HG03280 (cell line): Measurements from ENCODE around the gene RPL29.
"Not testable (repeated sequence)": the region's sequence is repeated elsewhere in the genome, so short reads cannot be mapped to it uniquely, and the experiment has no call there.

Experiments used
- ATAC-seq: cut with Tn5 transposase; IDR thresholded peaks from one replicate; pipeline ENCODE4 v1.9.1; 2021; ENCODE audit warnings: mild to moderate bottlenecking, moderate library complexity; ENCODE audit not compliant: unreplicated experiment

The RPL29 gene

DNA sequence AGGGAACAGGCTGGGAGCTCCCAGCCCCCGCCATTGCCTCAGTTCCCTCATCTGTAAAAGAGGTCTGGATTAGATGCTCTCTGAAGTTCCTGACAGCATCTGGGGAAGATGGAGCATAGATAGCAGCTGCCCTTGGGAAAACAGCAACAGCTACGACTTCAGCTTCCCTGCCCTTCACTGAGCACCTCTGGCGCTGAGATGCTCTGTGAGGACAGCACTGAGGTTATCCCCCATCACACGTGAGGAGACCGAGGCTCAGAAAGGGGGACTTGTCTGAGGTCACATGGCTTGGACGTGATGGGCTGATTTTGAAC, 11.1 kb upstream of the RPL29 start:
- no peak for ATAC-seq

- no peak for ATAC-seq
Measured at GRCh38 chr3:52006017-52006819, 10.5 kb upstream of the RPL29 start.

DNA sequence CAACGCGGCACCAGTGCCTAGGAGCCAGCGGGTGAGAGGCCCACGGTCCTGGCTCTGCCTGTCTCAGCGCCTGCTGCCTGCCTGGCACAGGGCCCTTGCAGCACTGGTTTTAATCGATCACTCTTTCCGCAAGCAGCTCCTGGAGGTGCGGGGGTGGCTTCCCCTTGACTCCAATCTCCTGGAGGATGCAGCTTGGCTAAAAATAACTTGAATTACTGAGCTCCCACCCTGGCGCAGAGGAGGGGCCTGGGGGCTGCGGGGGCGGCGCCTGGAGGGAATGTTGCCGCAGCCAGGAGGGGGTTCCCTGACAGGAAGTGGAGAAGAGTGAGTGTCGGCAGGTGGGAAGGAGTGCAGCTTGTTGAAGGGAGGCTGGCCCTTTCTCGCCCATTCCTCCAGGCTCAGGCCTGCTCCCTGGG, 9.9 kb upstream of the RPL29 start:
- no peak for ATAC-seq

GRCh38 chr3:52004906-52005395, 9.3 kb upstream of the RPL29 start:
- ATAC-seq = no peak

GRCh38 chr3:52004163-52004787, 8.6 kb upstream of the RPL29 start:
- ATAC-seq = no peak

GRCh38 chr3:52002748-52003147, 7.1 kb upstream of the RPL29 start:
- ATAC-seq = no peak

DNA sequence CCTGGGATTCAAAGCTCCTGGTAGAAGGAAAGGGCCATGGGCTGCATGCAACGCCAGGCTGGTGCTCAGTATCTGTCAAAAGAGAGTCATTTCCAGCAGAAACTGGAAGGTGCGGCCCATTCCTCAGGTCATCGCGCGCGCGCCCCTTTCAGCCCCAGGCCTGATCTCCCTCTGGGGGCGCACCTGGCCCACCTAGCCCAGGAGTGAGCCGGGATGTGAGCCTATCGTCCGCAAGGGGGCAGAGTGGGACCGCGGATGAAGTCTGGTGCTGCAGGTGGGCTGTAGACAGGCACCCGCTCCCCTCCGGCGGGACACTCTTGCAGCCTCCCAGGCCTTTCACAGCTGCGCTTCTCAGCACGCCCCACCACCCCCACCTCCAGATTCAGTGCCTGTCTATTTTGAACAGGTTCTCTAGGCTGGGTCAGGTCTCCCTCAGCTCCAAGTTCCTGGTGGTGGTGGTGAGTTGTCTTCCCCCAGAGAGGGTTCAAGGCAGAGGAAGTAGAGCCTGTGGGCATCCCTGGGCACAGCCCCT, 5.8 kb upstream of the RPL29 start:
- peak; percentile 79 for ATAC-seq

GRCh38 chr3:51999846-52000245, 4.2 kb upstream of the RPL29 start:
- no peak for ATAC-seq

DNA sequence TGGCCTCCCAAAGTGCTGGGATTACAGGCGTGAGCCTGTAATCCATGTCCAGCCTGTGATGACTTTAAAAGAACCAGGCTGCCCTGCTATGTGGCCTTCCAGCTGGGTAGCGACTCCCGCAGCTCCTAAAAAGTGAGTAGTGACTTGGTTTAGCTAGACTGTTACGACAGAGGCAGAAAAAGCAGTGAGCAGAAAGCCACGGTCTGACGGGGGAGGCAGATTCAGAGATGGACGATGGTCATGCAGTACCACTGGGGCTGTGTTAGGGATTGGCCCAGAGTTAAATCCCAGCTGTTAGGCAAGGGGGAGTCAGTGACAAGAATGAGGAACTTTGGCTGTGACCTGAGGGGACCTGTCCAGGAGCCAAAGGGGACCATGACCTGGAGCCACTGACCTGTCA, 3.1 kb upstream of the RPL29 start:
- no peak for ATAC-seq

DNA sequence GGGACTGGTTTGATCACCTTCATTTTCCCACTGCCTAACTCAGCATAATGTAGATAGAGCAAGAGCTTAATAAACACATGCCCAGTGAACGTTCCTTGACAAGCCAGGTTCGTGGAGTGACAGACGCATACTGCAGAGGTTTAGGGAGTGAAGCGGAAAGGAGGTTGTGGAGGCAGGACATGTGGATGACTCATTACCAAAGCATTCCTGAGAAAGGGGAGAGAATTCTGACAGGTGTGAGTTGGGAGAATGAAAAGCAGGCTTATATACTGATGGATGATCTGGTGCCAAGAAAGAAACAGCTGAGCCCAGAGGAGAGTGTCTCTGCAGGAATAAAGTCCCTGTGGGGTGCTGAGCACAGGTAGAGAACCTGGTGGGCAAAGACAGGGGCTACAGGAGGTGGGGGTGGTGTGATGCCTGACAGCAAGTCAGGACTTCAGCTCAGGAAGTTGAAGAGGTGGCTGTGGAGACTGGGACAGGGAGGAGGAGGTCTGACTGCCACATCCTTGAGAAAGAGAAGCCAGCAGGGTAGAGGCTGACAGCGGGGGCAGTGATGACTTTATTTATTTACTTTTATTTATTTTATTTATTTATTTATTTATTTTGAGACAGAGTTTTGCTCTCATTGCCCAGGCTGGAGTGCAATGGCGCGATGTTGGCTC, 2.4 kb upstream of the RPL29 start:
- ATAC-seq = no peak

GRCh38 chr3:51997172-51997571, 1.5 kb upstream of the RPL29 start:
- no peak for ATAC-seq

GRCh38 chr3:51994530-51994929, 1.2 kb downstream of the RPL29 start:
- ATAC-seq = no peak

- not testable (repeated sequence) for ATAC-seq
Measured at GRCh38 chr3:51993657-51994056, 2.0 kb downstream of the RPL29 start.

DNA sequence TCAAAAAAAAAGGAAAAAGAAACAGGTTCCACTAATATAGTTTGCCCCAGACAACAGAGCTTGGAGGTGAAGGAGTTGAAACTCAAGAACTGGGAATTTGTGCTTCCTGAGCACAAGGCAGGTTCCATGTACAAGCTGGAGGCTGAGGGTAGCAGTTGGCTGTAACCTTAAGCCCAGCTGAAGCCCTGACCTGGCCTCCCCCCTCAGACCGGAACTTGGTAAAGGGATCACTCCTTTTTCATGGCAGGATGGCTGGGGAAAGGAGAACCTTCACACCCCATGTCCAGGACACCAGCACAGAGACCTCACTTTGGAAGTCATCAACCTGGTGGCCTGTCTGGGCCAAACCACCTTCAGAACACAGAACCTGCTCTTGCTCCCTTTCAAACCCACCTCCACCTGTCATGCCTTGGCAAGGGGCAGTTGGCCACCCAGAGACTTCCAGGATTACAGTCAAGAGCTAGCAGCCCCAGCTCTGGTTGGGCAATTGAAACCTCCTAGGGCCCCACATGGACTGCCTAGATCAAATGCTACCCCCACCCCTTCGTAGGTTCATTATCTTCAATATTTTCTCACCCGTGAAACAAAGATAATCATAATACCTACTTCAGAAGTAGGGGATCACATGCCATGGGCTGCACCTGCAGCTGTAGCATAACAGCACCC, 3.5 kb downstream of the RPL29 start:
- ATAC-seq = no peak

DNA sequence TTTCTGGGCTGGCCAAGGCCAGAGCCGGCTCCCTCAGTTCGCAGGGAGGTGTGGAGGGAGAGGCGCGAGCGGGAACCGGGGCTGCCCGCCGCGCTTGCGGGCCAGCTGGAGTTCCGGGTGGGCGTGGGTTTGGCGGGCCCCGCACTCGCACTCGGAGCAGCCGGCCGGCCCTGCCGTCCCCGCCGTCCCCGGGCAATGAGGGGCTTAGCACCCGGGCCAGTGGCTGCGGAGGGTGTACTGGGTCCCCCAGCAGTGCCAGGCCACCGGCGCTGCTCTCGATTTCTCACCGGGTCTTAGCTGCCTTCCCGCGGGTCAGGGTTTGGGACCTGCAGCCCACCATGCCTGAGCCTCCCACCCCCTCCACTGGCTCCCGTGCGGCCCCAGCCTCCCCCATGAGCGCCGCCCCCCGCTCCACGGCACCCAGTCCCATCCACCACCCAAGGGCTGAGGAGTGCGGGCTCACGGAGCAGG, 5.2 kb downstream of the RPL29 start:
- not testable (repeated sequence) for ATAC-seq

DNA sequence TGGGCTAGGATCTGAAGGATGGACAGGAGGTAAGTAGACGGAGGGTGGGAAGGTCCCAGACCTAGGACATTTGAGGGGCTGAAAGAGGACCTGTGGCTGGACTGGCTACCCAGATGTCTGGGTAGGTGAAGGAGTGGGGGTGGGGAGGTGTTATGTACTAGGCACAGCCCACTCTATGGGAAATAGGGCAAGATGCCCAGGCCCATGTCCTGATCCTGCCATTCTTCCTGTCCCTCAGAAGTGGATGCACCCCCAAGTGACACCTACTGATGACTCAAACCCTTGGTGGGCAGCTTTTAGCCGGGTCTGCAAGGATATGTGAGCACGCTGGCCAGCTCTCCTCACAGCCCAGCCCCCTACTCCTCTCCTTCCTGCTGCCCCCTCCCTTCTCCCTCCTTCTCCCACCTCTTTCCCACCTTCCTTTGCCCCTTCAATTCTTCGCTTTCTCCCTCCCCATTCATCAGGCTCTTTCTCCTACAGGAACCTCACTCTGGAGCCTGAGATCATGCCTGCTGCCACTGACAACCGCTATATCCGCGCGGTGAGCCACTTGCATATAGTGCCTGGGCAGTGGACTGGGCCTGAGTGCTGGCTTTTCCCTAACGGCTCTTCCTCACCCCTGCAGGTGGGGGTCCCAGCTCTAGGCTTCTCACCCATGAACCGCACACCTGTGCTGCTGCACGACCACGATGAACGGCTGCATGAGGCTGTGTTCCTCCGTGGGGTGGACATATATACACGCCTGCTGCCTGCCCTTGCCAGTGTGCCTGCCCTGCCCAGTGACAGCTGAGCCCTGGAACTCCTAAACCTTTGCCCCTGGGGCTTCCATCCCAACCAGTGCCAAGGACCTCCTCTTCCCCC, 7.2 kb downstream of the RPL29 start:
- no peak for ATAC-seq

GRCh38 chr3:51987568-51987967, 8.1 kb downstream of the RPL29 start:
- no peak for ATAC-seq

DNA sequence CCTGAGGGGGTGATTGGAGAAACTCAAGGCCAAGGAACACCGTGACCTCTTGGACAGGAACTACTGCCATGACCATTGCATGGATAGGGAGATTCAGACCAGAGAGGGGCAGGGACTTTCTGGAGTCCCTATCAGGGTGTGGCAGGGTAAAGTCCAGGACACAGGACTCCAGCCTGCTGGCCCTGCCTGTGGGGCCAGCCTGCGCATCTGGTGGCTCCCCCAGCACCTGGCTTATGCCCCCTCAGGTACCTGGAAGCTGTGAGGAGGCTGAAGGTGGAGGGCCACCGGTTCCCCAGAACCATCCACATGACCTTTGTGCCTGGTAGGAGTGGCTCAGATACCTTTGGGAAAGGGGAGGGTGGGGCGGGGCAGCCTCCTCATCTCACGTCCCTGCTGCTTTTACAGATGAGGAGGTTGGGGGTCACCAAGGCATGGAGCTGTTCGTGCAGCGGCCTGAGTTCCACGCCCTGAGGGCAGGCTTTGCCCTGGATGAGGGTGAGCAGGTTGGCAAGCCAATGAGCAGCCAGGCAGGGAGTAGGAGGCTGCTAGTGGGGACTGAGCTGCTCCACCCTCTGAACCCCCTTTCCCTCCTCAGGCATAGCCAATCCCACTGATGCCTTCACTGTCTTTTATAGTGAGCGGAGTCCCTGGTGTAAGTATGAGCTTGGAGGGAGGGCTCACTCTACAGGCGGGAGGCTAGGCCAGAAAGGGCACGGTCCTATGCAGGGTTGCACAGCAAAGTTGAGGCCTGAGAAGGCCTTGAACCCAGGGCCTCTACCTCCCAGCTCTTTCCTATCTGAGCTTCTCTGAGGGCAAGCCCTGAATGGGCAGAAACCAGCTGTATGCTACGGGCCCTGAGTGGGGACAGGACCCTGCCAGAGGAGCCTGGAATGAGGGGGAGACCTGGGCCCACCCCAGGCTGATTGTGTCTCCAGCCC, 9.4 kb downstream of the RPL29 start:
- no peak for ATAC-seq

GRCh38 chr3:51985063-51985462, 10.6 kb downstream of the RPL29 start:
- ATAC-seq = no peak
